Measurements from ENCODE around the gene AACS. TPM values are rescaled to one million over a fixed set of nuclear protein-coding genes. Genes with fewer than 3 reads are reported as not detected.

AACS gene
- total and polyA plus RNA-seq, 2 of the 13 experiments (the other 11 are each of a cell fraction or from before 2014, with no cell fraction given), result 23.3 to 28.8 TPM

- TF ChIP-seq GMEB2 (CRISPR knock-in tag; IDR thresholded peaks at IDR 0.05; ENCODE audit: low read depth), result no peak
These were observed 24.4 kb downstream of the AACS start (continued) for GRCh38 chr12:125089626-125090025.

- intact Hi-C loops (cut with micrococcal nuclease; ENCODE audit: unreplicated experiment) (no loop called here), in situ Hi-C loops (cut with HindIII; ENCODE audit: extremely low pct_ligation_motif_present, low pct_unique_long_range_greater_than_20kb) (no loop called here)
- Histone ChIP-seq H3K9ac (ENCODE audit: insufficient read depth, low read depth, low read length) (no peak overlapping the region), H4K20me1 (ENCODE audit: insufficient read depth, low read length) (no peaks in the 10 kb centered on the region; the same call in 1 of the 2 replicates), H3K36me3 (replicated peaks in 1 of 2; ENCODE audit: control insufficient read depth in 1 of 2, insufficient read depth in 2 of 2, low read length in 2 of 2) (peaks cover 20 to 45% of the 10 kb centered on the region in 2 experiments; a peak in 4 of 5 replicates), H3K4me3 (replicated peaks in 1 of 3; ENCODE audit: insufficient read depth in 1 of 3, low read depth in 2 of 3, low read length in 3 of 3) (no peak overlapping the region), H3K79me2 (ENCODE audit: insufficient read depth, low read length) (peaks cover 2% of the 10 kb centered on the region), H3K27me3 (ENCODE audit: control insufficient read depth in 1 of 2, insufficient read depth in 2 of 2, low read length in 2 of 2) (no peaks in the 10 kb centered on the region), H3K4me2 (ENCODE audit: low read depth, low read length) (no peak overlapping the region), H3K9me3 (ENCODE audit: low read length) (no peaks in the 10 kb centered on the region), H3K27ac (ENCODE audit: extremely low read length, insufficient read depth, low read length) (no peak overlapping the region), H2AFZ (ENCODE audit: low read length) (no peak overlapping the region), H3K4me1 (ENCODE audit: insufficient read depth, low read length) (peaks cover 51% of the 10 kb centered on the region)
- BruUV-seq (replicated peaks), result no TSS peak
- ATAC-seq, result no peak
- ChIA-PET POLR2A (no interaction called here), CTCF (ENCODE audit: low intra/inter-chr PET ratio, low total read pairs) (no interaction called here)
- DNase-seq (ENCODE audit: low spot score), result no peak
- FAIRE-seq, result no peak
- 0 out of 2 replicates have a peak, but pooled peaks have one; percentile 8 for TF ChIP-seq ZBTB40 (IDR thresholded peaks at IDR 0.05)
- no peak for TF ChIP-seq ZBTB40 (CRISPR knock-in tag; IDR thresholded peaks at IDR 0.05)
- TF ChIP-seq KLF12 (CRISPR knock-in tag; IDR thresholded peaks at IDR 0.05; ENCODE audit: borderline replicate concordance), result no peak
- 93% methylated on average over 3 of the region's 3 CpGs for WGBS (ENCODE audit: low lambda C conversion rate)
These were observed 25.2 kb downstream of the AACS start for GRCh38 chr12:125090437-125090836.
